ENCODE data around the gene ANO9.

ANO9 gene

DNA sequence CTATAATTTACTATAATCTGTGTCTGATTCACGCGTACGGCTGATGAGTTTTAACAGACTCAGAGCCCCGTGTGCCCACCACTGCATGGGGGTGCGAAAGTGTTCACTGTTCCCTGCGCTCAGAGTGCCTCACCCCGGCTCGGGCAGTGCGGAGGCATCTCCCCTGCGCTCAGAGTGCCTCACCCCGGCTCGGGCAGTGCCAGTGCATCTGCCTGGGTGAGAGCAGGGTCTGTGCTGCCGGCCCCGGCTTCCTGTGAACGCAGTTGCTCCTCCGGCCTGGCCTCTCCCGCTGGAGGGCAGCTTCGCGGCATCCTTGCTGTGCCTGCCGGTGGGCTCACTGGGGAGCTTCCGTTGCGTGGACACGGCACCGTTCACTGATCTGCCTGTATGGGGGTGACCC, 22.5 kb upstream of the ANO9 start:
- no peak overlapping the region for H3K4me3 ChIP-seq (ENCODE audit: low read length)
- TF ChIP-seq ZNF274 (IDR thresholded peaks at IDR 0.05; ENCODE audit: low read depth, low read length): no peak

DNA sequence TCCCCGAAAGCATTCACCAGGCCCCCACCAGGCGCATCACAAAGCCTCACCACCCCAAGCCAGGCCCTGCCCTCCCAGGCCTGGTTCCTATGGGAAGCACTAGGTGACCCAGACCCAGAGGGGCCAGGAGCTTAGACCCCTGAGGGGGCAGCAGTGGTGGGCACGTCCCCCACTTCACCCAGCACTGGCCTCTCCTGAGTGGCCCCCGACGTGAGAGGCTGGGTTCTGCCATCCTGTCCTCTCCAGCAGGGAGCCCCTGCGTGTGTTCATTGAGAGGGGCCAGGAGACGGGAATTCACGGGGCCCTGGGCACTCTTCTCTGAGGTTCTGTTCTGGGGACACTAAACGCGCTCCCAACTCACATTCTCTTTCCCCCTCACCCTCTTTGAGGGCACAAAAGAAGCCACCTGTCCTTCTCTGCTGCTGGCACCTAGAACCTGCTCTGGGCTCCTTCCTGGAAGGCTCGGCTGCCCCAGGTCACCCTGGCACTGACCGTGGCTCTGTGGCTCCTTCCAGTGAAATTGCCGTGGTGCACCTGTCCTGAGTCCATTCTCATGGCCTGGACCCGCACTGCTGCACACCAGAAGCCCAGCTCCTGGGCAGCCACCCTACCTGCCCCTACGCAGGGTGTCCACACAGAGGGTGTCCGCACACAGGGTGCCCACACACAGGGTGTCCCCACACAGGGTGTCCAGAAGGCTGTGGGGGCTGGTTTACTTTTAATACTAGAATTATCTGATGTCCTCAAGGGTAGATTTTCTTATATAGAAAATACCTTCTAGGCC, 20.5 kb upstream of the ANO9 start:
- no peak overlapping the region for H3K4me3 ChIP-seq (ENCODE audit: low read length)
- TF ChIP-seq ZNF274 (IDR thresholded peaks at IDR 0.05; ENCODE audit: low read depth, low read length): no peak

DNA sequence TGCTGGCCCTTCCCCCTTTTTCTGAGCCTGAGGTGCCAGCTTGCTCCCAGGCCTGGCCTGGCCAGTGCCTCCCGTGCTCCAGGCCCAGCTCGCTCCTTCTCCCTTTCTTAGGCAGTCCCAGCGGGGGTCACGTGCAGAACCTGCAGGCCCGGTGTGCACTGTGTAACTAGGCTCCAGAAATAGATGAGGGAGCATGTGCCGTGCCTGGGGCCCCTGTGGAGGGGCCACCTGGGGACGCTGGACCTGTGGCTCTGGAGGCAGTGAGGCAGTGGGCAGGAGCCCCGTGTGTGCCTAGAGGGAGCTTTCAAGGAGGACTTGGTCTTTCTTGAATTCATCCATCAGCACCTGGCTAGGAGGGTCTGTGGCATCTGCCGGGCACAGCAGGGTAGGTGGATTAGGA, 19.8 kb upstream of the ANO9 start:
- H3K4me3 ChIP-seq (ENCODE audit: low read length): no peak overlapping the region
- no peak for TF ChIP-seq ZNF274 (IDR thresholded peaks at IDR 0.05; ENCODE audit: low read depth, low read length)

DNA sequence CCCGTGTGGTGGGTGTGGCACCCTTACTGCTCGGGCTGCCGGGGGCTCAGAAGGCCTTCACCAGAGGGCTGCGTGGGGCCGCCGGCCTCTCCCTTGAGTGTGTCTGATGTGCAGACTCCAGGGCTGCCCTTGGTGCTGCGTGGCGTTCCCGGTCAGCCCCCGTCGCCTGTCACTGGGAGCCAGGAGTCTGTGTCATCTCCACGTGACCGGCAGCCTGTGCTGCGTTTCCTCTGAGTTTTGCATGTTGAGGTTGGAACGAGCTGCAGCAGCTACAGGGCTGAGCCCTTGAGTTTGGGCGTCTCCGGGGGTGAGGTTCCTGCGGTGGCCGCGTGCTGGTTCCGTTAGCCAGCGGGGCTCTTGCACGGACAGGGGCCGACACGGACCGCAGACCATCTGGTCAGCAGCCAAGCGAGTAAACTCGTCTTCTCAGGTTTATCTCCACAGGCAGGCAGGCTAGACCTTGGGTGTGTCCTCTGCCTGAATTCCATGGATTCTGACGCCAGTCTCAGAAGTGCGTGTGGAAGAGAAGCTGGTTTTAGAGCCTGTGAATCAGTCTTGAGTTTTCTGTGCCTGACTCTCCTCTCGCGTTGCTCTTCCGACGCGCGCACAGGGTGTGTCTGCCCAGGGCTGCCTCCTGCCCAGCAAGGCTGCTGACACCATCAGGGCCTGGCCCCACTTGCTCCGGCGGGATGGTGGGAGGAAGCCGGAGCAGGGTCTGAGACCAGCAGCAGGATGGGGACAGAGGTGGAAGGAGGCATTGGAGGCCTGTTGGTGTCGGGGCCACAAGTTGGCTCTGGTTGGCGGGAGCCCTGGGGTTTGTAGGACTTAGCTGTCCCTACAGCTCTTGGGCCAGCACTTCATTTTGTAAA, 18.8 kb upstream of the ANO9 start:
- no peak for TF ChIP-seq ZNF274 (IDR thresholded peaks at IDR 0.05; ENCODE audit: low read depth, low read length)
- H3K4me3 ChIP-seq (ENCODE audit: low read length): no peak overlapping the region

DNA sequence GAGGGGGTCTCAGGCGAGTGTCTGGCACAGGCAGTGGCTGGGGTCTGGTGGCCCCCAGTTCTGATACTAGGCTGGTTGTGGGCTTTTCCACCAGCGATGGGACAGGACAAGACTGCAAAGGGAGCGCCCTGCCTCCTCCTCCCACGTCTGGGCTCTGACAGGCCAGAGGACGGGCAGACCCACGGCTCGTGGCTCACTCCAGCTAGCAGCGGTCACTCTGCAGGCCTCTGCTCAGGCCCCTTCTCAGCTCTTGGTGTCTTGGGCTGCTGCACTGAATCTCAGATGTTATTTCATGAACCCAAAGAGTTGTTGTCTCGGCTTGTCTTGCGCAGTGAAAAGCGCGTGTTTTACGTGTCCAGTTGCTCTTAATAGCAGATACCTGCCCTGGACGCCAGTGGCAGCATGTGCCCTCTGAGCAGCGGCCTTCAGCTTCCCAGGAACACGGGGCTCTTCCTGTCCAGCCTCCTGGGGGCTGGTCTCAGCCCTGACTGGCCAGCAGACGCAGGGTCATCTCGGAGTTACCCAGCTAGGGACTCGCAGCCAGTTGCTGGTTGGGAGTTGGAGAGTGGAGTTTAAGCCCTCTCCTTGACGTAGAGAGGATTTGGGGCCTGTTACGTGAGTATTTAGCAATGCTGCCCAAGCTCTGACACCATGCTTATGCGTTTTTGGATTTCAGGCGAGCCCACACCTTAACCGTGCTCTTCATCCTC, 17.9 kb upstream of the ANO9 start:
- no peak overlapping the region for H3K4me3 ChIP-seq (ENCODE audit: low read length)
- no peak for TF ChIP-seq ZNF274 (IDR thresholded peaks at IDR 0.05; ENCODE audit: low read depth, low read length)

DNA sequence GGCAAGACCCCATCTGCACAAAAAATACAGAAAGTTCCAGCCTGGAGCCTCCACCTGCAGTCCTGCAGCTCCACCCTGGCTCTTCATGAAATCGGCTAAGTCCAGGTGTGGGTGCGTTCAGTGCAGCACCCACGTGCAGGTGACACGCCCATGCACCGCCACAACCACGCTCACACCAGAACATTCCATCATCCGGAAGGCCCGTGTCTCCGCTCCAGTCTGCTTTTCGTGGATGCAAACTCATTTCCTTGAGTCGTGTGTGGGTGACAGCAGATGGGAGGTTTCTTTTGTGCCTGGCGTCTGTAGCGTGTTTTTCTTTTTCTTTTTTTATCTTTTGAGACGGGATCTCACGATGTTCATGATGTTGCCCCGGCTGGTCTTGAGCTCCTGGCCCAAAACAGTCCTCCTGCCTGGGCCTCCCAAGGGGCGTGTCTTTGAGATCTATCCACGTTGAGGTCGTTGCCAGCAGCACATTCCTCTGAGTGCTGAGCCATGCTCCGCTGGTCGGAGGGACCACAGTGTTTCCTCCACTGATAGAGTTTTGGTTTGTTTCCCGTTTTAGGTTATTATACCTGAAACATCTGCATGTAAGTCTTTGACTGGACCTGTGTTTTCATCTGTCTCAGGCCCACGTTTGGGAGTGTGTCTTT, 15.4 kb upstream of the ANO9 start:
- H3K4me3 ChIP-seq (ENCODE audit: low read length): no peak overlapping the region; the same call in 1 of the 2 replicates
- no peak for TF ChIP-seq ZNF274 (IDR thresholded peaks at IDR 0.05; ENCODE audit: low read depth, low read length)

DNA sequence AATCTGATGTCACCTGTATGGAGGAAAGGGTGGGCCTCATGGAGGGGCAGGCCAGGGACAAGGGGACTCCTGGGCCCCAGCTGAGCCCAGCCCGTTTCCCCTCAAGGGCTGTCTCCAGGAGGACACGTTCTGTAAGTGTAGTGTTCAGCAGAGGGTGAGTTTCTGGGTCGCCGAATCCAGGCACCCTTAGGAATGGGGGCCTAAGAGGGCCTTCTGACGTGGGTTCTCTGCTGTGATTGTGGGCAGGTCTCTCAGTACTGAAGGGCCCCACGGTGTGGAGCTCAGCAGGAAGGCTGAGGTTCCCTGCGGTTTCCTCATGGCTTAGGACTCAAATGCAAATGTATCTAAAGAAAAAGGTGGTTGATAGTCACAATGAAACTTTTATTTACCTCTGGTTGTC, 14.7 kb upstream of the ANO9 start:
- no peak overlapping the region for H3K4me3 ChIP-seq (ENCODE audit: low read length)
- no peak for TF ChIP-seq ZNF274 (IDR thresholded peaks at IDR 0.05; ENCODE audit: low read depth, low read length)

DNA sequence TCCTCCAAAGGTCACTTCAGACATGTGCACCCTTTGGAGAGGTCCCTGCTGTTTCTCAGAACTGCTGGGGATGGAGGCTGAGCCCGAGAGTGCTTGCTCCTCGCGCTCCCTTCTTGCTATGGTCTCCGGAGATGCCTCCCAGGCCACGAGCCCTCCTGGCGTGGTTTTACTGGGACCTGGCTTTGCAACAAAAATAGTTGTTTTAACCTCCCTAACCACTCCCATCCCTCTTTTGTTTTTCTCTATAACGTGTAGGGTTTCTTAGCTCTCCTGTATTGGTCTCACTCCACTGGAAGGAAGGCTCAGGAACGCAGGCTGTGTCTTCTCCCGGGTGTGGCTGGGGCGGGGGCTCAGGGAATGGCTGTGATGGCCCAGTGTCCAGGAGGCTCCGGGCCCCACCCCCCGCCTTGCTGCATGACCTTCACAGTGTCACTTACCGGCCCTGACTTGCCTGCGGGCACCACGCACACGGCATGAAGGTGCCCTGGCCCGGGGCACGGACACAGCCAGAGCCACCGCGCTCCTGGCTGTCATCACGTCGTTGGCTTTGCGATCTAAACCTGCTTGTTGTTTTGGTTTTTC, 13.8 kb upstream of the ANO9 start:
- no peak for TF ChIP-seq ZNF274 (IDR thresholded peaks at IDR 0.05; ENCODE audit: low read depth, low read length)
- no peak overlapping the region for H3K4me3 ChIP-seq (ENCODE audit: low read length)

DNA sequence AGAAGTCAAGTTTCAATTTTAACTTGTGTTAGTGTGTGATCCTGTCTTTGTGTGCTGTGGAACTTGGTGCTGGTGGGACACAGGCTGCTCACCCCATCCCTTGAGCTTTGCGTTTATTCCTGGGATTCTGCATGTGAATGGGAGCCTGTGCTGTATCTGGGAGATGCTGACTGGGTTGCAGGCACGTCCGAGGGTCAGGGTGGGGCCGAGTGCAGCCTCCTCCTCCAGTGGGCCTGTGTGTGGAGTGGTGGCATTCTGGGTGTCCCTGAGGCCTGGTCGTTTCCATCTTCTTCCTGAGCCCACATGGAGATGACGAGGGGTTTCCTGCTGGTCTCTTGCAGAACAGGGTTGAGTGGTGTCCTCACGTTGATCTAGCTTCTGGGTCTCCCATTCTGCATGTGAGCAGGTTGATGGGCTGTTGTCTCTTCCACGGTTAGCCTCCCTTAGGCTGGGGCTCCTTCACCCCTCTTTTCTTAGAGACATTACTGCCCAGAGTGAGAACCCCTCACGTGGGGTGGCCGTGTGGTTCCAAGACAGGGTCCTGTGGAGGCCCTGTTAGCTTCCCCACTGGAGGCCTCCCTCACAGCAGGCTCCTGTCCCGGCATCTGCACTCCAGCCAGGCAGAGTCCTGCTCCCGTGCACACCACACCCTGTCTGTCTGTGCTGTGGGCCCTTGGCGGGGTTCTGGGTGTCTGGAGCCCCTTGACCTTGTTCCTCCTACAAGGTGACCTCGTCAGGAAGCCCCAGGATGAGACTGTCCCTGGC, 13.2 kb upstream of the ANO9 start:
- TF ChIP-seq ZNF274 (IDR thresholded peaks at IDR 0.05; ENCODE audit: low read depth, low read length): no peak
- H3K4me3 ChIP-seq (ENCODE audit: low read length): no peak overlapping the region

DNA sequence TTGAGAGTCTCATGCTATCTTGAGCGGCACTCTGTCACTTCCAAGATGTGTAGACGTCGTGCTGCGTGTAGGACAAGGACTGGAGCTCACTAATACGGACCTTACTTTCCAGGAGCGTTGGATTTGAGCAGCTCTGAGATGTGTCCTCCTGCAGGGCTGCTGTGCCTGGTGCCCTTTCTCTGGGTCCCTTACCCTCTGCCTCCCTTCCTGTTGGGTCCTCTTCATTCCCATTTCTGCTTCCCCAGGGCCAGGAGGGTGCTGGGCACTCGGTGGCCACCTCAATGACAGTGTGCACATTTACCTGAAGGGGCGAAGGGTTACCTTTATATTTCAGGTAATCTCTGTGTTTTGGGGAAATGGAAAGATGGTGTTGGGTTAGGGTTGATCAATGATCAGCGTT, 12.2 kb upstream of the ANO9 start:
- TF ChIP-seq ZNF274 (IDR thresholded peaks at IDR 0.05; ENCODE audit: low read depth, low read length): no peak
- H3K4me3 ChIP-seq (ENCODE audit: low read length): no peak overlapping the region

DNA sequence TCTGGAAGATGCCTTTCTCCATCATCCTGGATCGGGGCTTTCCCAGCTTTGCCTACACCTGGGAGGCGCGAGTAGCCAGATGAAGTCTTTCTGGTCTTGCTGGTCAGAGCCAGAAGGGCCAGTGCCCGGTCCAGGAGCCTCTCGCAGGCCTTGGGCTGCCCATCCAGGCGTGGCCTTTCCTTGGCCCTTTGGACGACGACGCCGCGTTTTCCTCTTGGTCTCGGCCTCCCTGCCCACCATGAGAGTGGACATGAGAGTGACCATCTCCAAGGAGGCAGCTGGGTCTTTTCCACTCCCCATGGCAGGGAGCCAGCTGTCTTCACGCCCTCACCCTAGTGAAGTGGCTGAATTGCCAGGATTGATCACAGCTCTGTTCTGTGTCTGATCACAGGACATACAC, 11.8 kb upstream of the ANO9 start:
- no peak overlapping the region for H3K4me3 ChIP-seq (ENCODE audit: low read length)
- TF ChIP-seq ZNF274 (IDR thresholded peaks at IDR 0.05; ENCODE audit: low read depth, low read length): no peak

DNA sequence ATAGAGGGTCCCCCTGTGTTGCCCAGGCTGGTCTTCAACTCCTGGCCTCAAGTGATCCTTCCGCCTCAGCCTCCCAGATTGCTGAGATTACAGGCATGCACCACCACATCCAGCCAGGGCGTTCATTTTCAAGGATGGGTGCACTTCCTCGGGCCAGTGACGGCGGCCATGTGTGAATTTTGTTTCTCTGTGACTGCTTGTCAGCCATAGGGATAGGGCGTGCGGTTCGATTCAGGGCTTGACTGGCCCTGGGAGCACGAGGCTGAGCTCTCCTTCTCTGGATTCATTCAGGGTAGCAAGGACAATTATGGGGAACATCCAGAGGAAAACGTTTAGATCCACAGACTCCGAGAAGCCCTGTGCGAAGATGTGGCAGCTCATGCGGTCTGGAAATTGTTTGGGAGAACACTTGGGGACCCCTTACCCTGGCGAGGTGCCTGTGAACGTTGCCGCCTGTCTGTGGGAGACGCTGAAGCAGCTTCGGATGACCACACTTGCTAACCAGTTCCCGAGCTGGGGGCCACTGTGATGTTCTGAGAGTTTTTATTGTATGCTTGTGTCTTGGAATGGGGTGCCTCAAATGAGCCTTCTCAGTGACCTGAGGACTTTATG, 11.2 kb upstream of the ANO9 start:
- H3K4me3 ChIP-seq (ENCODE audit: low read length): no peak overlapping the region
- no peak for TF ChIP-seq ZNF274 (IDR thresholded peaks at IDR 0.05; ENCODE audit: low read depth, low read length)

Measured in GM08714 (cell line).